Astrocyte (in vitro differentiated cells and primary cell): Measurements from ENCODE around the gene ARHGAP26.

ENCODE experiments used
- EZH2 ChIP-seq: IDR thresholded peaks from 2 replicates; pipeline ENCODE4 v1.6.1; 2012; ENCODE audit warnings: mild to moderate bottlenecking, low read length, inconsistent platforms; ENCODE audit not compliant: insufficient read depth
- TF ChIP-seq, protein P1 (sequence below): IDR thresholded peaks from 2 replicates; pipeline ENCODE4 v1.5.1; 2011; ENCODE audit warnings: low read depth, mild to moderate bottlenecking, inconsistent platforms, low read length, moderate library complexity; ENCODE audit not compliant: insufficient read depth

DNA sequence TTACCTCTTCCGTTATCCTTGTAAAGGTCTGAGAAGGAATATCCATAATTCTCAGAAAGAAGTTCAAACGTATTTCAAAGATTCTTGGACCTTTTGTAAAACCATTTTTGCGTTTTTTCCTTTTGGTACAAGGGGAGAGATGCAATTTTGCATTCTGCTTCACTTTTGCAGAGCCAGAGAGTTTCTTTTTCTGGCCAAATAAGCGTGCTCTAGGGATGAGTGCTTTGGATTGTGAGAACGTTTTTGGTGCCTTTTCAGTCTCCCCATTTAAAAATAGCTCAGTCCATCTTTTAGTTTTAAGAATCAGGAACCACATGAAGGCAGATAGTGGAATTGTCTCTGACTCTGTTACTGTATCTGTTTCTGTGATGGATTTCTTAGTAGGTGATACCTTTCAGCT is 1.5 kb downstream of the ARHGAP26 start:
- TF ChIP-seq, protein P1, sequence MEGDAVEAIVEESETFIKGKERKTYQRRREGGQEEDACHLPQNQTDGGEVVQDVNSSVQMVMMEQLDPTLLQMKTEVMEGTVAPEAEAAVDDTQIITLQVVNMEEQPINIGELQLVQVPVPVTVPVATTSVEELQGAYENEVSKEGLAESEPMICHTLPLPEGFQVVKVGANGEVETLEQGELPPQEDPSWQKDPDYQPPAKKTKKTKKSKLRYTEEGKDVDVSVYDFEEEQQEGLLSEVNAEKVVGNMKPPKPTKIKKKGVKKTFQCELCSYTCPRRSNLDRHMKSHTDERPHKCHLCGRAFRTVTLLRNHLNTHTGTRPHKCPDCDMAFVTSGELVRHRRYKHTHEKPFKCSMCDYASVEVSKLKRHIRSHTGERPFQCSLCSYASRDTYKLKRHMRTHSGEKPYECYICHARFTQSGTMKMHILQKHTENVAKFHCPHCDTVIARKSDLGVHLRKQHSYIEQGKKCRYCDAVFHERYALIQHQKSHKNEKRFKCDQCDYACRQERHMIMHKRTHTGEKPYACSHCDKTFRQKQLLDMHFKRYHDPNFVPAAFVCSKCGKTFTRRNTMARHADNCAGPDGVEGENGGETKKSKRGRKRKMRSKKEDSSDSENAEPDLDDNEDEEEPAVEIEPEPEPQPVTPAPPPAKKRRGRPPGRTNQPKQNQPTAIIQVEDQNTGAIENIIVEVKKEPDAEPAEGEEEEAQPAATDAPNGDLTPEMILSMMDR = no peak
- TF ChIP-seq EZH2 = no peak
